Hepatocyte (in vitro differentiated cells): ENCODE data around the gene NEURL4.

ENCODE experiments used
- EZH2phosphoT487 ChIP-seq: fragments of 200-600 bp; sonication (generic); IDR thresholded peaks from one replicate; pipeline ENCODE4 v1.6.1; 2018; ENCODE audit warnings: antibody characterized with exemption, mild to moderate bottlenecking, low read depth, moderate library complexity; ENCODE audit not compliant: unreplicated experiment, severe bottlenecking
- TF ChIP-seq, protein P1 (sequence below): fragments of 200-600 bp; sonication (generic); IDR thresholded peaks from 2 replicates; pipeline ENCODE4 v1.5.1; 2016; ENCODE audit warnings: antibody characterized with exemption, mild to moderate bottlenecking; ENCODE audit not compliant: poor library complexity

DNA sequence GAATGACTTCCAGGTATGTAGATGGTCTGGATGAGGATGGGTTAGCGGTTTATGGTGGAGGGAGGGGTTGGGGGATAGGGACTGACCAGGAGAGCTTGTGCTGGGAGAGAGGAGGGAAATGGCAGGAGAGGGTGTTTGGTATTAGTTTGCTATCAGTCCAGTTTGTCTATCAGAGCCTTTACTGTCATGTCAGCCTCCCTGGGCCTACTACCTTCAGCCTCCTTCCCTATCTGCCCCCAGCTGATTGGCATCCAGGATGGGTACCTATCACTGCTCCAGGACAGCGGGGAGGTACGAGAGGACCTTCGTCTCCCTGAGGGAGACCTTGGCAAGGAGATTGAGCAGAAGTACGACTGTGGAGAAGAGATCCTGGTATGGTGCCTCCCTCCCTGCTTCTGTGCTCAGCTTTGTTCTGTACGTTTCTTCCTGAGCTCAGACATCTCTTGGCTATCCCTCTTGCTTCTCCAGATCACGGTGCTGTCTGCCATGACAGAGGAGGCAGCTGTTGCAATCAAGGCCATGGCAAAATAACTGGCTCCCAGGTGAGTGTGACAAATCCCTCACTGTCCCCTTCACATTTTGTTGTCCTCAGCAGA, 17.9 kb downstream of the NEURL4 start:
- TF ChIP-seq, protein P1, sequence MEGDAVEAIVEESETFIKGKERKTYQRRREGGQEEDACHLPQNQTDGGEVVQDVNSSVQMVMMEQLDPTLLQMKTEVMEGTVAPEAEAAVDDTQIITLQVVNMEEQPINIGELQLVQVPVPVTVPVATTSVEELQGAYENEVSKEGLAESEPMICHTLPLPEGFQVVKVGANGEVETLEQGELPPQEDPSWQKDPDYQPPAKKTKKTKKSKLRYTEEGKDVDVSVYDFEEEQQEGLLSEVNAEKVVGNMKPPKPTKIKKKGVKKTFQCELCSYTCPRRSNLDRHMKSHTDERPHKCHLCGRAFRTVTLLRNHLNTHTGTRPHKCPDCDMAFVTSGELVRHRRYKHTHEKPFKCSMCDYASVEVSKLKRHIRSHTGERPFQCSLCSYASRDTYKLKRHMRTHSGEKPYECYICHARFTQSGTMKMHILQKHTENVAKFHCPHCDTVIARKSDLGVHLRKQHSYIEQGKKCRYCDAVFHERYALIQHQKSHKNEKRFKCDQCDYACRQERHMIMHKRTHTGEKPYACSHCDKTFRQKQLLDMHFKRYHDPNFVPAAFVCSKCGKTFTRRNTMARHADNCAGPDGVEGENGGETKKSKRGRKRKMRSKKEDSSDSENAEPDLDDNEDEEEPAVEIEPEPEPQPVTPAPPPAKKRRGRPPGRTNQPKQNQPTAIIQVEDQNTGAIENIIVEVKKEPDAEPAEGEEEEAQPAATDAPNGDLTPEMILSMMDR: no peak
- TF ChIP-seq EZH2phosphoT487: no peak
